ENCODE measurements around the gene OOSP2.

GRCh38 chr11:60085909-60086308, 45.7 kb downstream of the OOSP2 start:
- TF ChIP-seq POLR2AphosphoS5 (IDR thresholded peaks at IDR 0.05): no peak
- no peak for TF ChIP-seq CTCF (IDR thresholded peaks at IDR 0.05)
